CD4-positive, CD25-positive, alpha-beta regulatory T cell (primary cell): ENCODE results near the gene PIGS. TPM values are rescaled to one million over a fixed set of nuclear protein-coding genes. Genes with fewer than 3 reads are reported as not detected.

Source experiments
- ATAC-seq, 2 donors: fragments of 150-1000 bp; cut with Tn5 transposase; one replicate each; pipeline ENCODE4 v1.10.0; 2021; ENCODE audit warnings: low read depth in 2 of 2, moderate number of reproducible peaks in 2 of 2, moderate library complexity in 1 of 2
- DNase-seq, 3 donors: peaks; one replicate each; pipeline versions ENCODE4 v3.0.0 to v3.0.0-alpha.2; 2012 to 2022; ENCODE audit warnings: mixed read lengths in 1 of 3
- H3K27ac ChIP-seq: one replicate; pipeline ENCODE4 v1.7.0; 2013; ENCODE audit warnings: mild to moderate bottlenecking, low read length; ENCODE audit not compliant: insufficient read depth, poor library complexity, severe bottlenecking
- H3K27me3 ChIP-seq: one replicate; pipeline ENCODE4 v1.7.0; 2013; ENCODE audit warnings: low read length; ENCODE audit not compliant: control insufficient read depth, insufficient read depth
- H3K36me3 ChIP-seq: one replicate; pipeline ENCODE4 v1.7.0; 2013; ENCODE audit warnings: mild to moderate bottlenecking, low read length, moderate library complexity; ENCODE audit not compliant: control insufficient read depth, insufficient read depth
- H3K4me1 ChIP-seq: 2 replicates; pipeline ENCODE4 v1.7.0; 2013; ENCODE audit warnings: mild to moderate bottlenecking, low read length; ENCODE audit not compliant: insufficient read depth, control insufficient read depth, poor library complexity, severe bottlenecking
- H3K4me3 ChIP-seq: one replicate; pipeline ENCODE4 v1.7.0; 2013; ENCODE audit warnings: low read depth, mild to moderate bottlenecking, low read length, moderate library complexity
- H3K9me3 ChIP-seq, 2 experiments: 1 replicate in 1 of 2; 2 replicates in 1 of 2; pipeline ENCODE4 v1.7.0; 2013; ENCODE audit warnings: low read length in 2 of 2, mild to moderate bottlenecking in 1 of 2, moderate library complexity in 1 of 2; ENCODE audit not compliant: control insufficient read depth in 2 of 2
- H3K27ac Mint-ChIP-seq, 3 donors: one replicate each; pipeline ENCODE4 v1.8.0; 2020 to 2022; ENCODE audit warnings: mild to moderate bottlenecking in 3 of 3, mixed read lengths in 3 of 3, moderate library complexity in 2 of 3
- H3K27me3 Mint-ChIP-seq: one replicate; pipeline ENCODE4 v1.8.0; 2022; ENCODE audit warnings: mild to moderate bottlenecking, mixed read lengths
- H3K36me3 Mint-ChIP-seq: one replicate; pipeline ENCODE4 v1.8.0; 2020; ENCODE audit warnings: mixed read lengths
- H3K4me1 Mint-ChIP-seq, 4 donors: one replicate each; pipeline ENCODE4 v1.8.0; 2020 to 2022; ENCODE audit warnings: mixed read lengths in 4 of 4, mild to moderate bottlenecking in 1 of 4
- H3K4me3 Mint-ChIP-seq, 4 donors: one replicate each; pipeline ENCODE4 v1.8.0; 2020 to 2022; ENCODE audit warnings: mild to moderate bottlenecking in 4 of 4, mixed read lengths in 4 of 4, moderate library complexity in 3 of 4
- H3K9me3 Mint-ChIP-seq, 7 donors: one replicate each; pipeline ENCODE4 v1.8.0; 2020 to 2022; ENCODE audit warnings: mixed read lengths in 7 of 7, mild to moderate bottlenecking in 3 of 7, moderate library complexity in 2 of 7
- polyA plus RNA-seq, 4 donors: library from polyadenylated mRNA; unstranded; fragments of 300-500 nt; fragmentation: Illumina TruSeq; gene quantifications; one replicate each; pipeline ENCODE4 v1.2.3, GENCODE V29; 2021
- total RNA-seq: library from RNA; stranded (reverse); gene quantifications from one replicate; pipeline ENCODE4 v1.2.3, GENCODE V29; 2022

PIGS gene
- total and polyA plus RNA-seq, 5 donors from 2014 or later: 53.3 to 82.6 (median 67.1) TPM

- H3K4me3 ChIP-seq: no peak overlapping the region
- ATAC-seq (no peak), DNase-seq (no peak)
- H3K27ac ChIP-seq: no peak overlapping the region
- no peaks in the 10 kb centered on the region for H3K27me3 ChIP-seq
- Mint-ChIP-seq H3K4me1 (no peaks in the 10 kb centered on the region), H3K27me3 (peaks cover 36% of the 10 kb centered on the region), H3K4me3 (no peak overlapping the region), H3K36me3 (no peaks in the 10 kb centered on the region), H3K27ac (peak overlapping the region in 1 of 3 donors; percentile 63), H3K9me3 (no peaks in the 10 kb centered on the region)
- no peaks in the 10 kb centered on the region for H3K9me3 ChIP-seq
- no peaks in the 10 kb centered on the region for H3K4me1 ChIP-seq
- H3K36me3 ChIP-seq: no peaks in the 10 kb centered on the region
Measured at GRCh38 chr17:28506763-28507487, 64.4 kb downstream of the PIGS start.

- Histone ChIP-seq H3K36me3 (no peaks in the 10 kb centered on the region), H3K9me3 (no peaks in the 10 kb centered on the region), H3K27ac (no peak within 1 kb of the TSS), H3K27me3 (no peaks in the 10 kb centered on the region), H3K4me1 (no peaks in the 10 kb centered on the region), H3K4me3 (no peak within 1 kb of the TSS)
- H3K27me3 Mint-ChIP-seq: peaks cover 28% of the 10 kb centered on the region
- no peak within 1 kb of the TSS for H3K4me3 Mint-ChIP-seq
- no peaks in the 10 kb centered on the region for H3K36me3 Mint-ChIP-seq
- no peak for DNase-seq
- no peaks in the 10 kb centered on the region for H3K4me1 Mint-ChIP-seq
- no peaks in the 10 kb centered on the region for H3K9me3 Mint-ChIP-seq
- peak within 1 kb of the TSS in 2 of 3 donors; percentile 63 to 81 for H3K27ac Mint-ChIP-seq
- ATAC-seq: no peak
Measured at GRCh38 chr17:28505986-28506665, 65.2 kb downstream of the PIGS start, which contains the start of gene FOXN1. FOXN1 (plus strand) TSS chr17:28506348; CDS start chr17:28523970, 17,622 bp downstream.

GRCh38 chr17:28503420-28503819, 67.9 kb downstream of the PIGS start:
- Mint-ChIP-seq H3K4me1 (no peaks in the 10 kb centered on the region), H3K4me3 (no peak overlapping the region), H3K36me3 (no peaks in the 10 kb centered on the region), H3K27ac (no peak overlapping the region), H3K27me3 (peaks cover 20% of the 10 kb centered on the region), H3K9me3 (no peaks in the 10 kb centered on the region)
- no peak for DNase-seq
- no peak overlapping the region for H3K4me3 ChIP-seq
- no peaks in the 10 kb centered on the region for H3K27me3 ChIP-seq
- H3K36me3 ChIP-seq: no peaks in the 10 kb centered on the region
- no peak for ATAC-seq
- no peaks in the 10 kb centered on the region for H3K4me1 ChIP-seq
- H3K9me3 ChIP-seq: no peaks in the 10 kb centered on the region
- no peak overlapping the region for H3K27ac ChIP-seq

Other genes starting within 250 kb of the PIGS start
- 44.1 TPM for gene IFT20, start 236.1 kb downstream of the PIGS start, total RNA-seq
- gene IFT20, start 236.1 kb downstream of the PIGS start, polyA plus RNA-seq: 10 to 100 TPM; 36.9 to 55.5 (median 44.4) TPM
- gene TNFAIP1, start 235.8 kb downstream of the PIGS start, total RNA-seq: 15.7 TPM
- 10 to 100 TPM in 1 of 4 donors, 1 to 10 TPM in 3; 6.5 to 10.5 (median 8.8) TPM for gene TNFAIP1, start 235.8 kb downstream of the PIGS start, polyA plus RNA-seq
- 29.4 TPM for gene POLDIP2, start 214.0 kb downstream of the PIGS start, total RNA-seq
- 10 to 100 TPM; 70.2 to 88.5 (median 74.7) TPM for gene POLDIP2, start 214.0 kb downstream of the PIGS start, polyA plus RNA-seq
- not detected for gene SEBOX, start 206.3 kb downstream of the PIGS start, total RNA-seq
- gene SEBOX, start 206.3 kb downstream of the PIGS start, polyA plus RNA-seq: not detected
- gene VTN, start 201.2 kb downstream of the PIGS start, total RNA-seq: not detected
- gene VTN, start 201.2 kb downstream of the PIGS start, polyA plus RNA-seq: under 1 TPM in 3 of 4 donors, not detected in 1; 0.10 to 0.18 (median 0.17) TPM
- gene SARM1, start 199.8 kb downstream of the PIGS start, total RNA-seq: 21.7 TPM
- 1 to 10 TPM; 7.2 to 8.5 (median 7.9) TPM for gene SARM1, start 199.8 kb downstream of the PIGS start, polyA plus RNA-seq
- gene SLC46A1, start 165.3 kb downstream of the PIGS start, total RNA-seq: 0.89 TPM
- 1 to 10 TPM in 2 of 4 donors, under 1 TPM in 1, not detected in 1; 0.49 to 2.8 (median 1.9) TPM for gene SLC46A1, start 165.3 kb downstream of the PIGS start, polyA plus RNA-seq
- gene SLC13A2, start 97.9 kb downstream of the PIGS start, total RNA-seq: not detected
- gene SLC13A2, start 97.9 kb downstream of the PIGS start, polyA plus RNA-seq: not detected
- not detected for gene FOXN1, start 65.2 kb downstream of the PIGS start, total RNA-seq
- not detected for gene FOXN1, start 65.2 kb downstream of the PIGS start, polyA plus RNA-seq
- 66.9 TPM for gene UNC119, start 18.9 kb downstream of the PIGS start, total RNA-seq
- gene UNC119, start 18.9 kb downstream of the PIGS start, polyA plus RNA-seq: 10 to 100 TPM; 29.5 to 35.0 (median 31.2) TPM
- 33.0 TPM for gene ALDOC, start 5.4 kb upstream of the PIGS start, total RNA-seq
- 100 to 1,000 TPM in 1 of 4 donors, 10 to 100 TPM in 3; 68.2 to 109 (median 92.4) TPM for gene ALDOC, start 5.4 kb upstream of the PIGS start, polyA plus RNA-seq
- gene SPAG5, start 27.5 kb upstream of the PIGS start, total RNA-seq: 37.7 TPM
- gene SPAG5, start 27.5 kb upstream of the PIGS start, polyA plus RNA-seq: 1 to 10 TPM in 3 of 4 donors, under 1 TPM in 1; 0.84 to 2.2 (median 1.8) TPM
- gene RSKR, start 42.7 kb upstream of the PIGS start, total RNA-seq: 15.2 TPM
- gene RSKR, start 42.7 kb upstream of the PIGS start, polyA plus RNA-seq: under 1 TPM in 3 of 4 donors, not detected in 1; 0.08 to 0.78 (median 0.10) TPM
- gene BLTP2, start 73.6 kb upstream of the PIGS start, total RNA-seq: 149 TPM
- 10 to 100 TPM; 30.7 to 42.3 (median 33.1) TPM for gene BLTP2, start 73.6 kb upstream of the PIGS start, polyA plus RNA-seq
- 41.9 TPM for gene SDF2, start 90.4 kb upstream of the PIGS start, total RNA-seq
- 100 to 1,000 TPM in 3 of 4 donors, 10 to 100 TPM in 1; 96.5 to 121 (median 112) TPM for gene SDF2, start 90.4 kb upstream of the PIGS start, polyA plus RNA-seq
- gene SUPT6H, start 90.7 kb upstream of the PIGS start, total RNA-seq: 167 TPM
- gene SUPT6H, start 90.7 kb upstream of the PIGS start, polyA plus RNA-seq: 1 to 10 TPM; 8.3 to 9.2 (median 8.9) TPM
- gene PROCA1, start 140.4 kb upstream of the PIGS start, total RNA-seq: 5.3 TPM
- under 1 TPM in 3 of 4 donors, not detected in 1; 0.37 to 0.67 (median 0.63) TPM for gene PROCA1, start 140.4 kb upstream of the PIGS start, polyA plus RNA-seq
- 4.0 TPM for gene RAB34, start 146.3 kb upstream of the PIGS start, total RNA-seq
- gene RAB34, start 146.3 kb upstream of the PIGS start, polyA plus RNA-seq: 10 to 100 TPM in 1 of 4 donors, 1 to 10 TPM in 3; 6.6 to 11.5 (median 6.9) TPM
- 2,050 TPM for gene RPL23A, start 148.5 kb upstream of the PIGS start, total RNA-seq
- 1,000 to 10,000 TPM; 4,206 to 5,707 (median 4,669) TPM for gene RPL23A, start 148.5 kb upstream of the PIGS start, polyA plus RNA-seq
- 1.3 TPM for gene TLCD1, start 154.7 kb upstream of the PIGS start, total RNA-seq
- not detected for gene TLCD1, start 154.7 kb upstream of the PIGS start, polyA plus RNA-seq
- 7.5 TPM for gene NEK8, start 157.3 kb upstream of the PIGS start, total RNA-seq
- 1 to 10 TPM; 1.8 to 2.6 (median 2.0) TPM for gene NEK8, start 157.3 kb upstream of the PIGS start, polyA plus RNA-seq
- gene TRAF4, start 172.5 kb upstream of the PIGS start, total RNA-seq: 320 TPM
- 1 to 10 TPM; 1.1 to 2.9 (median 1.7) TPM for gene TRAF4, start 172.5 kb upstream of the PIGS start, polyA plus RNA-seq